Measurements from ENCODE around the gene LRRK1.
A peak's percentile ranks its signal among the peaks of the same experiment; 100 is the strongest.

The LRRK1 gene

DNA sequence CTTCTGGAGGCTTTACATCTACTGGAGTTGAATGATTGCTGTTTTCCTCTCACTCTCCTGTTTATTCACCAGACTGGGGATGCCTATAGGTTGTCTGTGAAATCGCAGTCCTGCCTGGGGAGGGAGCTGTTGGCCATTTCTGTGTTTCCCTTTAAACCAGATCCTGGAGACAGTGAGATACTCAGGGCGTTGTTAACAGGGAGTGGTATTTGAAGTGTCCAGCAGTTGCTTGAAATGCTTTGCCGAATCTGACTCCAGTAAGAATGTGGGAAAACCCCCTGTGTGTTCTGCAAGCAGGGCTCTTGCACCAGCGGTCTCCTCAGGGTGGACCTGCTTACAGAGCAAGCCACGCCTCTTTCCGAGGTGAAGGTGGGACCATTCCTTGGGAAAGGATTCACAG is 4.3 kb upstream of the LRRK1 start:
- DNase-seq (ENCODE audit: low read depth) = no peak

DNA sequence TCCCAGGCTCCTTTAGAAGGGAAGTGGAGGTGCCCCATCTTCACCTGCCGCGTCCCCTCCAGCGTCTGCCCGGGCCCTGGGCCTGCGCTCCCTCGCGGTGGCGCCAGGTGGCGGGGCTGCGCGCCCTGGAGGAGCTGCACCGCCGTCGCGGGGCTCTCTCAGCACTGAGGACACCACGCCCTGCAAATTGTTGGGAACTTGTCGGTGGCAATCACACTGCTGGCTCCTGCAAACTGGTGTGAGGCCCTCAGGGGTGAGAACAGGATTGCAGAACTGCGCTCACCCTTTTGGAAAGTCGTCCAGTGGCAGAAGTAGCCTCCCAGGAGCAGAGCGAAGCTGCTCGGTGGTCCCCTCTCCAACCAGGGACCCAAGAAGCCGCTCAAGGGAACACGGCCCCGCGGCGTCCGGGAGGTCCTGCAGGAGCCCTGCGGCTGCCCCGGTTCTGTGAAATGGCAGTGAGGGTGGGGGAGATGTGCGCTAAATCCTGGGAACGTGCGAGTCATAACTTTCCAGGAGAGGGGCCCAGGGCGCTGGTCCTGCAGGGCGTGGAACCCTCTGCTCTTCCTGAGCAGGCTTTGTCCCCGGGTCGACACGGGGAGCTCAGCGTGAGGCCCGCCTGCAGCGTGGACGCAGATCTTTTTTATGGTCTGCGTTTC is 995 bp upstream of the LRRK1 start:
- DNase-seq (ENCODE audit: low read depth) = peak; percentile 20

DNA sequence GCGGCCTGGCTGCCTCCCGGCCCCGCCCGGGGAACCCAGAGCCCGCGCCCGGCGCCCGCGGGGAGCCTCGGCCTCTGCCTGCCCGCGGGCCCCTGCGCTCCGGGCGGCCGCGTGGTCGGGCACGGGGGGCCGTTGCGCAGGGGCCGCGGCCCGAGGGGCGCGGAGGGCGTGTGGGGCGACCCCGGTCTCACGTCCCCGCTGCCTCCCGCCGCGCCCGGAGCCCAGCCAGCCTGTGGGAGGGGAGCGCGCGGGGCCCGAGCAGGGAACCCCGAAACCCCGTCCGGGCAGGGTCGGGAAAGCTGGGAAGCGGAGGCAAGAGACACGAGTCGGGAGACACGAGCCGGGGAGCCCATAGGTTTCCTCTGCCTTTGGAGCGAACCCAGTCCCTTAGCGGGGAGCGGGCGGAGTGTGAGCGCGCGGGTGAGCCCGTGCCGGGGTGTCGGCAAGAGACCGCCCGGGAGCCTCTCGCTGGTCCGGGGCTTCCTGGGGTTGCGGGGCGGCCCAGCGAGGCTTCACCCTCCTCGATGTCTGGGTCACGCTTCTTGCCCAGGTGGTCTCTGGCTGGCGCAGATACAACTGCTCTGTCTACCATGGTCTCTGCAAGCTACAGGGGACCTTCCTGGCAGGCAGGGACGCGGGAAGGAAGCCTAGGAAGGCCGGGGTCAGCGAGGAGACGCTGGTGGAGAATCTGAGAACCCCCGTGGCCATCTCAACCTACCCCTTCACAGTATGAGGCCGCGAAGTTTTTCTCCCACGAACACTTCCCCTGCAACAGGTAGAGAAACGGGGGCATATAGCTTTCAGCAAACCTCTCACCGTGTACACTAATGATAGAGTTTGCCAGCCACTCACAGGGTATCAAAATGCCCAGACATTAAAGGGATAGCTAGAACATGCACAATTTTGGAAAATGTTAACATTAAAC is 586 bp downstream of the LRRK1 start:
- no peak for DNase-seq (ENCODE audit: low read depth)

DNA sequence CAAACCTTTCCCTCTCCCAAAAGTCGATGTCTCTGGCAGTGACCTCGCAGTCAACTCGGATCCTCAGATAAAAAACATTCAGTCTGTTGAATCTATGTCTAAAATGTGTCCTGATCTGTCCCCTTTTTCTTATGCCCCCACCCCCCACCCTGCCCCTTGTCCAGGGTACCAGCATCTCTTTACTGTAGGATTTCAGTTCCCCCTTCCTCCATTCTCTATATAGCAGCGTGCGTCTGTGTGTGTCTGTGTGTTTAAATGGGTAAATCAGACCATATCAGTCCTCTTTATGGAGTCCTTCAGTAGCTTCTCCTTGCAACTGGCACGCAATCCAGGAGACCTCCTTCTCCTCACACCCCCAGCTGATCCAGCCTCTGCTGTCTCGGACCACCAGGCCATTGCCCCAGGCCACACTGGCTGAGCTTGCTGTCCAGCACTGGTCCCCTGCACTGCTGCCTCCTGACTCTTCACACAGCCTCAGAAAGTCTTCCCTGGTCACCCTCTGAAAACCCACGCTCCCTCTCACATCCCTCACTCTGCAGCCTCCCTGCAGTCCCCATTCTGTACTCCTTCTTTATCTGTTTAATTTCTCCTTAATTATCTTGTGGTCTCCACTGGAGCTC is 1.5 kb downstream of the LRRK1 start:
- no peak for DNase-seq (ENCODE audit: low read depth)

DNA sequence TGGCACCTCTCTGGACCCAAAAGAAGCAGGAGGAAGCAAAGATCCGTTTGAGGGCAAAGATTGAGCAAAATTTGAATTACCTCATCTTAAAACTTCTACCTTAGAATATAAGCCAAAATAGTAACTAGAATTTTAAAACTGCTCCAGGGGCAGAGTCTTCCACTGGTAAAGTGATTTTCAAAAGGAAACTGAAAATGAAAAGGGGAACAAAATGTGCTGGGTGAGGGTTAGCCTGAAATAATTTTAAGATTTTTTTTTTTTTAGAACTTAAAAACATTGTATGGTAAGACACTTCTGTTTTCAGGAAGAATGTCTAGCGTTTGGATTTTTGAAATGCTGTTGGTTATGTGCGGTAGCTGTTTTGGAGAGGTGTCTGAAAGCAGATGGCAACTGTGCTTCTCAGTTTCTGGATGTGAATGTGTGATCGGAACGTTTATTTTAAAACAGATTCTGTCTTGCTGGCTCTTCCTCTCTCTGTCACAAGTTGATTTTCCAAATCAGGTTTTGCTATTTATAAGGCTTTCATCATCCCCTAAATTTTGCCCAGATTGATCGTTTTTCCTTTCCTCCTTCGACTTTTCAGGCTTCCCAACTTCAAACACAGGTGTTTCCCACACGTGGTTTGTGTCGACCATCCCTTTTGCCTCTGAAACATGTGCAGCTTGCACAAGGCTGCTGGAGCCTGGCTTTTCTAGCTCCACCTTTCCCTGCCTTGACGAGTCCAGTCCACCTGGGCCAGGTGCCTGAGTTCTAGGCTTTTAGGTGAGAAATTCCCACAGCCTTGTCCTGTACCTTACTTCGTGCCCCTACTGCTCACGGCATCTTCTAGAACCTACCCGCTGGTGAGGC is 3.3 kb downstream of the LRRK1 start:
- DNase-seq (ENCODE audit: low read depth) = no peak

DNA sequence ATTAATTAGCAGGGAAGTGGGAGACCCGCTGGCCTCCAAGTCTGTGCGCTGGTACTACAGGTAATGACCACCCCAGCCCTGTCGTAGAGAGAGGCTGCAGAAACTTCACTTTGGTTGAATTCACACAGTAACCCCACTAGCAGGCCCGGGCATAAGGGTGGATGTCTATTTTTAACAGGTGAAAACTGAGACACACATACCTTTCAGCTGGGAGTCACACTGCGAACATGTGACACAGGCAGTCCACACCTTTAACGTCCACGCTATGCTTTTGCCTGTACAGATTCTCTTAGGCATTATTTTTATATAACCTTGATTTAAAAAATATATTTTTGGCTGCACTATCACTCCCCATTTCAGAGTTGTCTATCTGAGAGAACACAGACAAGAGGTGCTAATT is 3.9 kb downstream of the LRRK1 start:
- DNase-seq (ENCODE audit: low read depth) = no peak

DNA sequence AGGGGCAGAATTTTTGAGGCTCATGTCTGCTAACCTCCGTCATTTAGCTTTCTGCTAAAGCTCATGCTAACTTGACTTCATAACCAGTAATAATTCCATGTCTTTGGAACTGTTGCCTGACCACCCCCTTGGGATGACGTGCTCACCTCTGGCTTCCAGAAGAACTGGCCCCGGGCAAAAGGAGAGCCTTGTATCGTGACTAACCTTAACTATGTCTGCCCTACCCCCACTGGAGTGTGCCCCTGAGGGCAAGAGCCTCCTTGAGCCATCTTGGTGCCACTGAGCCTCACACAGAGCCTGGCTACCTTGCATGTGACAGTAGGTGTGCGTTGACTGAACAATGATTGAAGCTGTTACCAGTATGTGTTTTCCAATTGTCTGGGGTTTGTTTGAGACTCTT is 4.7 kb downstream of the LRRK1 start:
- DNase-seq (ENCODE audit: low read depth) = no peak

DNA sequence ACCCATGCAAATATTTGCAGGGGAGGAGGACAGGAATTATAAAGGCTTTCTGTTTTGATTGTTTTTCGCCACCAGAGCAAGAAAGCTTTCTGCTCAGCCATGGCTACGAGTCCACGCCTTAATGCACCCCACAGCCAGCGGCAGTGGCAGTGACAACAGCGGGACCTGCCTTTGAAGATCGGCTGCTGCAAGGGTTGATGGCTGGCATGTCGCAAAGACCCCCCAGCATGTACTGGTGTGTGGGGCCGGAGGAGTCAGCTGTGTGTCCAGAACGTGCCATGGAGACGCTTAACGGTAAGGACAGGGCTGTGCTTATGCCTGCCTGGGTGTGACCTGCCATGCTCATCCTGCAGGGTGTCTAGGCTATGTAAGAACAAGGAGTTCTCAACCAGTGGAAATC is 5.3 kb downstream of the LRRK1 start:
- no peak for DNase-seq (ENCODE audit: low read depth)

DNA sequence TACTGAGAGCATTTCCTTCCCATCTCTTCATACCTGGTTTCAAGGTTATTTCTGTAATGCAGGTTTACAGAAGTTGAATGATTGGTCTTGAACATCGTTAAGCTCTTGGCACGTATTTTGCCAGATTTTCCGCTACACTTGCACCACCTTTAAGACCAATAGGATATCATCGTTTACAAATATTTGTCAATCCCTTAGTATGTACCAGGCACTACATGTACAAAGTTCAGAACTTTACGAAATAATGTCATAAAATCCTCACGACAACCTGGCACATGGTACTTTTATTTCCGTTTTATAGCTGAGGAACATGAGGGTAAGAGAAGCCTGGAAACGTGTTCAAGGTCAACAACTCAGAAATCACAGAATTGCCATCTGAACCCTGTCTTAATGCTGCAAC is 6.3 kb downstream of the LRRK1 start:
- no peak for DNase-seq (ENCODE audit: low read depth)

DNA sequence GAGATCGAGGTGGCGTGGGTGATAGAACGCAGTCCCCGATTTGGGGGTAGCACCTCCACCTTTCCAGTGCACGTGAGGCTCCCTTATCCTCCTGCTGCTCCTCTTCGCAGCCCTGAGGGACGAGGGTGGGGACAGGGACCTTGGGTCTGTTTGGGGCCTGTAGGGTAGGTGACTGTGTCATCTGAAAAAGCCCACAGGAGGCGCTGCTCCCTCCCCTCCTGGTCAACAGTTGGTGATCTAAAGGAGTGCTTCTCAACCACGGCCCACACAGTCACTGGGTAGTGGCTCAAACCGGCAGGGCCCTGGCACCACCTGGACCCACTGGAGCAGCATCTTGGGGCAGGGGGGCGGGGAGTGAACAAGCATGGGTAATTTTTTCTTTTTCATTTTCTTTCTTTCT is 7.1 kb downstream of the LRRK1 start:
- no peak for DNase-seq (ENCODE audit: low read depth)

DNA sequence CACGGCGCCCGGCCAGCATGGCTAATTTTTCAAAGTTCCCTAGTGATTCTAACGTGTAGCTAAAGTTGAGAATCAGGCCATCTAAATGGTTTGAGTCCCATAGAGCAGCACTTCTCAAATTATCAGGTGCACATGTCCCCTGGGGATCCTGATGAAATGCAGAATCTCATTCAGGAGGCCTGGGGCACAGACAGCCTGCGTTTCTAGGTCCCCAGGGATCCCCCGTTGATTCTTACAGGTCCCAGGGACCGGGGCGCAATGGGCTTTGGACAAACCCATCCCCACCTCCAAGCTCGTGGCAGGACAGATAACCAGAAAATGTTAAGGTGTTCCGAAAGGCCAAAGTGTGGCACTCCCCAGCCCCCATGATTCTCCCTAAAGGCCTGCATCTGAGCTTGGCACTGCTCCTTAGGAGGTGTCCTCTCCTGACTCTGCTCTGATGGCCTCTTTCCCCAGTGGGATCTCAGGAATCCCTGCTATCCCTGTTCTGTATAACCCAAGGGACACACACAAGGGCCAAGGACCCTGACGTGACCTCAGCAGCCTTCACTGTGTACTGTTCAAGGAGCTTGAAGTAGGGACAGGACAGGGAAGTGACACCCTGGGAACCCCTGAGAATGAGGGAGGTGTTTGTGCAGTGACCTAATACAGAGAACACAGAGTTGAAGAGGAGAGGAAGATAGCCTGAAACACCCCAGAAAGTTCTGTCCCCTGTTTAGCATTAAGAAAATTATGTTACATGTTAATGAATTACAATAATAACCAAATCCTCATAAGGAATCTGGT is 8.0 kb downstream of the LRRK1 start:
- DNase-seq (ENCODE audit: low read depth) = no peak

DNA sequence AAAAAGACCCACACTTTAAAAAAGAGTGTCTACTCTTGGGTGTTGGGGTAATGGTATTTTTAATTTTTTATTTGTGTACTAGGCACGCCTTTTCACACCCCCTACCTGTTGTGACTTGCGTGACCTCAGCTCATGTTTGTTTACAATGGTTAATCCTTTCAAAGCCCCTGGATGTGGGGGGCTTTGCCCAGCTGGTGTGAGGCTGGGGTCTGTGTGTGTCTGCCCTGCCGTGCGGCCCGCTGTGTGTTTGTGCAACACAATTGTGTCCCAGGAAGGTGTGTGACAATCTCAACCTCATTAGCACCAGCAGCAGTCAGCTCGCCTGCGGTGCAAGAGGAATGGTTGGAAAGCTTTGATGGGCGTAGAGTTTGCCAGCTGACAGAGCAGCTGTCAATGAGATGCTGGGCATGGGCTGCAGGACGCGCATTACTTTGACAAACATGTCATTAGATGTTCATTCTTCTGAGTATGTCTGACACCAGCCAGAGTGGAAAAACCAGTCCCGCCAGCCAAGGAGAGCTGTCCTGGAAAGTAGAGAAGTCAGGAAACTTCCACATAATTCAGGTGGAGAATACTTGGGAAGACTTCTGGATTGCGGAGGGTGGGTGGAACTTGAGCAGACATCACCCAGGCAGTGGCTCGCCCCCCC is 9.6 kb downstream of the LRRK1 start:
- no peak for DNase-seq (ENCODE audit: low read depth)

DNA sequence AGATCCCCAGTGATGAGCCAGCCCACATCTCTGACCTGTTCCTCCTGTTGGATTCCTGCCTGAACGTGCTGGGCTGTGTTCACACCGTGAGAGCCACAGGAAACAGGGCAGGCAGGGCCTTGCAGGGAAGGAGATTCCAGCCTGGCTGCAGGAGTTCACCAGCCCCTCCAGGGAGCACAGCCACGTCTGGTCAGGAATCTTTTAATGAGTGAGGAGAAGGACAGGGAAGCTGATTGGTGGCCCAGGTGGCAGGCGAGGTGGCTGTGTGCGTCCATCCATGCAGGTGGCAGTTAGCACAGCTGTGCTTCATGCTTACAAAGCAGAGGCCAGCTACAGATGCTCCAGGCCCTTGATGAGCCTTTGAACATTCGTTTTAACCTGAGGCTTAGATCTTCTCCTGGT is 10.5 kb downstream of the LRRK1 start:
- no peak for DNase-seq (ENCODE audit: low read depth)

DNA sequence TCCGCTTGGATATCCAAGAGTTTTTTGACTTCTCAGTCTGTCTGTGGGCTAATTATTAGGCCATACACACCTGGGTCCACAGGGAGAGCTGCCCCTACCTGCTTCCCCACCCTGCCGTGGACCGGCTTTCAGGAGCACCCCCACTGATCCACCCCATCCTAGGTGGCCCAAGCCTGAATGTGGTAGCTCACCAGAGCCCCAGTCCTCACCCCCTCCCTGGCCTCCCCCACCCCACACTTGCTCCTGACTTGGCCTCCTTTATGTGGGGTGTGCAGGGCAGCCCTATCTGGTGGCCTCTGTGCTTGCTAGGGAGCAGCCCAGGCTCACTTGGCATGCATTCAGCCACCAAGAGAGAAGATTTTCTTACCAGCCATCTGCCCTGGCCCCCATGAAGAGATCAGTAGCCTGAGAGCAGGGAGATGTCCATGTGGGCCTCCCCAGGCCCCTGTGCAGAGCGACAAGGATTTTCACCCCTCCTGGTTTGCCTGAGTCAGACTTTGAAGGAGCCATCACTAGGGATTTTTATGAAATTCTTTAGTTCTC is 11.2 kb downstream of the LRRK1 start:
- no peak for DNase-seq (ENCODE audit: low read depth)

DNA sequence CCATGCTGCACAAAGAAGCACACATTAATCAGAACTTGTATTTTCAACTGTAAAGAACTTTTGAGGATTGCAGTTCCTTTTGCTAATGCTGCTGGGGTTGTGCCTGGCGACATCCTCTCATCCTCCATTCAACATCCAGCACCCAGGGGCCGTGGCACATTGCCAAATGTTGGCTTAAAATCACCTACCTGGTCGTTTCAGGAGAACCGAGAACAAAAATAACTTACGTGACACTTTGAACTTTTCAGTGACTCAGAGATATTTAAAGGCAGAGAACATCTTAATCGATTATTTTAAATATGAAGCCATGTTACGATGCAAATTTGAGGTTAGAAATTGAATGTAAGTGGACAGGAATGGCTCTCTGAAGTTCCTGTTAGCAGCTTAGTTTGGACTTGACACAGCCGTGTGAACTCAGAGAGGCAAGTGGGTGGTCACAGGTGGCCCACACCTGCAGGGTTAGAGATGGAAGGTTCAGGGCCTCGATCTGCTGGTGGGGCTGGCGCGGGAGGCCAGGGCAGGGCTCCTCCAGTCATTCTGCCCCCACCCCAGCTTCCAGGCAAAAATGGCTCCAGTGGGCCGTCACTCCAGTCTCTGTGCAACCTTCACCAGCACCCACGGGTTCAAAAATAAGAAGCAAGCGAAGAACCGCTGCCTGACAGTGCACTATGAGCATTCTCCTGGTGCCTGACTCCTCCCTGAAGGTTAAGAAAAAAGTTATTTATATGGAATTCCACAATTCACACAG is 12.2 kb downstream of the LRRK1 start:
- no peak for DNase-seq (ENCODE audit: low read depth)

DNA sequence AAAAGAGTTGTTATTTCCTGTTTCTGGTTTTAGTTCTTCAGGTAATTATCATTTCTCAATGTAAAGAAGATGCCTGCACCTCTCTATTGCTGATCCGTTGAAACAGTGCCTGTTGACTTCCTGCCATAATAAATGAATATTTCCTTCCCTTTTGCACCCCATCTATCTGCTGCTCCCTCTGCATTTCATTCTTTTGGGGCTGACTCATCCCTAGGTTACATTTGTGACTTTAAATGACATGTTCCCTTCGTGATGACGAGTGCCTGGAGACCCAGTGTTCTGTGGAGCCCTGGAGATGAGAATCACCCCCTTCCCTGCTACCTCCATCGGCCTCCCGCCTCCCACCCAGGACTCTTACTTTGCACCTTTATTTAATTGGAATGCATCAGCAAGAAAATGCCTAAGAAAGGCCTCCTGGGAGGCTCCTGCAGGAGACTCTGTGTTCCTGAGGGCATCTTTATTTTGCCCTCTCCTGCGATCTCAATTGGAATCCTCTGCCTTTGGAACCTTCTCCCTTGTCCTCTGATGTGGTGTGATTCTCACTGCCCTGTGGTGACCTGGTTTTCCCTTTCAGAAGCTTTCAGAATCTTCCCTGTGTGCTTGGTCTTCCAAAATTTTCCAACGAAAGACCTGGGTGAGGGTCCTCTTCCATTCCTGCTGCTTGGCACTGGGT is 13.7 kb downstream of the LRRK1 start:
- DNase-seq (ENCODE audit: low read depth) = no peak

DNA sequence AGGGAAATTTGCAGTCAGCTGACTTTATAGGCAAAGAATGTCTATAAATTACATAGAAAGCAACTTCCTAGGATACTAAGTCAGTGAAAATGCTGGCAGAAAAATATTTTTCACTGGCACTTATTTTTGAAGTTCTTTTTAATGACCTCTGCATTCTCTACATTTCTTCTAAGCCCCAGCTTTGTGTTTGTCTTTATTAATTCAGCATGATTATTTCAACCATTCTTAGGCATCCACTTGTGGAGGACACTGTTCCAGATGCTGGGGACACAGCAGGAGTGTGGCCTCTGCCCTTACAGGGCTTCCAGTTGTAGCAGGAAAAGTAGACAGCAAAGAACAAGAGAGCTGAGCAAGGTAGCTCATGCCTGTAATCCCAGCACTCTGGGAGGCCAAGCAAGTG is 15.0 kb downstream of the LRRK1 start:
- DNase-seq (ENCODE audit: low read depth) = no peak

DNA sequence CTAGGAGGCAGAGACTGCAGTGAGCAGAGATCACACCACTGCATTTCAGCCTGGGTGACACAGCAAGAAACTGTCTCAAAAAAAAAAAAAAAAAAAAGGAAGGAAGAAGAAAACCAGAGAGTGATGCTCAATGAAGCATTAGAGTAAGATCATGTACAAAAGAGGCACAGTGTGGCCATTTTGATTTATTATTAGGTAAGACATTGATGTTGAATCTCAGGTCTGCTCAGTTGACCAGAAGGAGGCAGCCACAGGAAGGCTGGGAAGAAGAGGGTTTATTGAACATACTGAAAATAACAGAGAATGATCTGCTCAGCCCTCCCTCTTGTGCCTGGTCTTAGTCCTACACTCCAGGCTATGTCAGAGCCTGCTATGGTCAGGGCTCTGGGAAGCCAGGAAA is 15.6 kb downstream of the LRRK1 start:
- no peak for DNase-seq (ENCODE audit: low read depth)

DNA sequence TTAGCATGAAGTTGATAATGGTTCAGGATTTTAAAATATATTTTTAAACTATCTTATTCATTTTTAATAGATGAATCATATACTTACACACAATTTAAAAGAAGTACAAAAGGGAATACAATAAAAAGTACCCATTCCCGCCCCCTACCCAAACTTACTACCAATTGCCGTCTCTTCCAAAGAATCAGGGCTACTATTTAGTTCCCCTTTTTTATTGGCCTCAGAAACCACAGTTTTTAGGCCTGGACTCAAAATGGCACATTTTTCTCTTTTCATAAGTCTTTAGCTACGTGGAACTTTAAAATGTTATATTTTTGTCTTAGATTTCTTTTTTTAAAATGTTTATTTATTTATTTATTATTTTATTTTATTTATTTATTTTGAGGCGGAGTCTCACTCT is 18.0 kb downstream of the LRRK1 start:
- DNase-seq (ENCODE audit: low read depth) = no peak

Measured in activated T-helper 1 cell treated with Interleukin-2 at 50 U/mL for 16 hours (primary cell).